Activated naive CD8-positive, alpha-beta T cell (primary cell): Measurements from ENCODE around the gene FCN1.

Experiments used
- H3K27ac Mint-ChIP-seq: one replicate; pipeline ENCODE4 v1.8.0; 2021; ENCODE audit warnings: mixed read lengths
- H3K27me3 Mint-ChIP-seq: one replicate; pipeline ENCODE4 v1.8.0; 2021; ENCODE audit warnings: mixed read lengths
- H3K36me3 Mint-ChIP-seq: one replicate; pipeline ENCODE4 v1.8.0; 2021; ENCODE audit warnings: mixed read lengths
- H3K4me1 Mint-ChIP-seq: one replicate; pipeline ENCODE4 v1.8.0; 2021; ENCODE audit warnings: low read depth, mixed read lengths
- H3K4me3 Mint-ChIP-seq: one replicate; pipeline ENCODE4 v1.8.0; 2021; ENCODE audit warnings: mild to moderate bottlenecking, mixed read lengths
- H3K9me3 Mint-ChIP-seq: one replicate; pipeline ENCODE4 v1.8.0; 2021; ENCODE audit warnings: low read depth, mixed read lengths

The FCN1 gene

DNA sequence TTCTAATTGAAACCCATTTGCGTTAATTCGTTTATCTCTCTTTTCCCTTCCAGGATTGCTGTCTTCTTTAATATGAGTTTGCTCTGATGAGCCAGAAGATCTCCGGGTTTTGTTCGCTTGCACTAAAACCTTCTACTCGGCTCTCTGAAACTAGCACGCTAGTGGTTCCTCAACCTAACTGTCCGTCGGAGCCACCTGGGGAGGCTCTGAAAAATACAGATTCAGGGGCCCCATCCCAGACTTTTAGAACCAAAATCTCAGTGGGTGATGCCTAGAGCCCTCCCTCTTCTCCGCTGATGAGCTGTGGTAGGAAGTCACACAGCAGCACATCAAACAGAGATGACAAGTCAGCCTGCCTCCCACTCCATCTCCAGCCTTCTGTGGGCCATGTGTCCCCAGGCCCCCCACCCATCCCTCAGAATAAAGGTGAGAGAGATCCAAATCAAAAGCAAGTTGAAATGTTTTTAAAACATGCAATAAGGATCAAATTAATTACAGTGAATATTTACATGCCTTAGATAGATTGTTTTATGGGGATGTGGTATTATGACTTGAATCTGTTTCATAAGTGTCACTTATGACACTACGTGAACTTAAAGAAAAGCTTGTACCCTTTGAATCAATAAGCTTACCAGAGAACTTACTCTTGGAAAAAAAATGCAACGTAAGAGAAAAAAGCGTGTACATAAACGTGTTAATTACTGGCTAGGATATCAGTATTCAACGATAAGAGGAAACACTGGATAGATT lies 20.7 kb downstream of the FCN1 start:
- Mint-ChIP-seq H3K9me3 (peaks cover 10% of the 10 kb centered on the region), H3K36me3 (peaks cover 2% of the 10 kb centered on the region), H3K4me1 (no peaks in the 10 kb centered on the region), H3K27ac (no peak overlapping the region), H3K27me3 (peaks cover 4% of the 10 kb centered on the region), H3K4me3 (no peak overlapping the region)

DNA sequence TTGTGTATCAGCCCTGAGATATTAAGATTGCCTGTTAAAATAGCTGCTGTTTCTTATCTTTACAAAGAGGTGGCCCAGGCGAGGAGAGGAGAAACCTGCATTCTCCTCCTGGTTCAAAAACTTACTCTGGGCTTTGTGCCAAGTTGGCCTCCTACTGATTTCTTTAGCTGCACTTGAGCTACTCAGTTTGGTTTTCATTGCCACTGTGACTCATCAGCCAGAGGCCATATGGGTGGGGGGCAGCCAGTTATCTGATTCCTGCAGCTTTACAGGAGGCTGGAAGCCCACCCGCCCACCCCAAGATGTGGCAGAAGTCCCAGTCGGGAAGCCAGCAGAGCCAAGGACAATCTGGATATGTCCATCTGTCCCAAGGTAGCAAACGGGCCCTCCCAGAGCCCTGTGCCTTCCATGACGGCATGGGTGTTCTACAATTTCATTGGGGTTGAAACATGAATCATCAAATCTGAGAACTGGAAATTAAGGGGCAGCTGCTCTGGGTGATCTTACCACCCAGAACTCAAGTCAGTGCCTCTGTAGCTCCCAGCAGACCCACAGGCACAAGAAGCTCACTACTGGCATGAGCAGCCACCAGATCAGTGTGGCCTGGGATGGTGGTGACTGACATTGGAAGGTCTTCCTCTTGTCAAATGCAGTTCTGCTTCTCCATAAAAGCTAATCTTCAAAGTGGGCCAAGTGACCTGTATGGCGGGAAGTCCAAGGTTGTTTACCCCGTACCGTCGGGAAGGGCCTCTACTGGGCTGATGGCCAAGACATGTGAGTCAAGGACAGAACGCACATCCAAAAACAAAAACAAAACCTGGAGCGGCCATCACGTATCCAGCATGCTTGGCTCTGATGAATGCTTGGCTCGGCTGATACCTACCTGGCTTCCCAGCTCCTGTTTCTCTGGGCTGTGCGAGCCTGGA lies 21.5 kb downstream of the FCN1 start:
- H3K27ac Mint-ChIP-seq, result no peak overlapping the region
- no peaks in the 10 kb centered on the region for H3K4me1 Mint-ChIP-seq
- peaks cover 10% of the 10 kb centered on the region for H3K9me3 Mint-ChIP-seq
- peaks cover 4% of the 10 kb centered on the region for H3K27me3 Mint-ChIP-seq
- no peak overlapping the region for H3K4me3 Mint-ChIP-seq
- peaks cover 2% of the 10 kb centered on the region for H3K36me3 Mint-ChIP-seq

DNA sequence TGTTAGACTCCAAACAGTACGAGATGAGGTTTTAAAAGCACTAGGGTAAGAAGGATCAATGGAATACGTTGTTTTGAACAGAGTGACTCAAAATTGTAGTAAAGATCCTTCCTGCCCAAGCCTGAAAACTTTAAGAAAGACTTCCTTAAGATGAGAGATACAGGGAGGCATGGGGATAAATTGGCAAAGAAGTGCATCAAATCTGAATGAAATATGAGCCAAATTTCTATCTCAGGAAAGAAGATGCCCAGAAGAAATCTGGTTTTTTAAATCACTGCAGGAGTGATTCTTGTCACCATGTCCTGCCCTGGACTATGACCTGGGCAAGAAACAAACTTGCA lies 22.2 kb downstream of the FCN1 start:
- H3K27me3 Mint-ChIP-seq, result peaks cover 7% of the 10 kb centered on the region
- no peak overlapping the region for H3K27ac Mint-ChIP-seq
- H3K9me3 Mint-ChIP-seq, result peaks cover 10% of the 10 kb centered on the region
- peaks cover 2% of the 10 kb centered on the region for H3K36me3 Mint-ChIP-seq
- H3K4me3 Mint-ChIP-seq, result no peak overlapping the region
- no peaks in the 10 kb centered on the region for H3K4me1 Mint-ChIP-seq

DNA sequence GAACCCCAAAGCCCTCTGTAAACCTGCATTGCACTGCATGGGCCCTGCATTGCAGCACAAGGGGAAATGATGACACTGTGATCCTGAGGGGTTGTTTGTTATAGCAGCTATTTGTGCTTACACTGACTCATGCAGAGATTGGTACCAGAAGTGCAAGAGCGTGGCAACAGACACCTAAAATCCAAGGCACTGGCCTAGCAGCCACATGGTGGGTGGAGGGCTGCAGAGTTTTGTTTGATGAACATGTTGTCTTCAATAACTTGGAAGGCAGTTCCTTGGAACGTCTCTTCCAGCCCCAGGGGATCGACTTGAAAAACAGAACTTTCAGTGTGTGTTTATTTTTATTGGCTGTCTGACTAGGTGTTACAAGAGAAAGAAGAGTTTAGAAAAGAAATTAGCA lies 22.6 kb downstream of the FCN1 start:
- H3K9me3 Mint-ChIP-seq, result peaks cover 10% of the 10 kb centered on the region
- peaks cover 2% of the 10 kb centered on the region for H3K36me3 Mint-ChIP-seq
- no peak overlapping the region for H3K27ac Mint-ChIP-seq
- no peaks in the 10 kb centered on the region for H3K4me1 Mint-ChIP-seq
- no peak overlapping the region for H3K4me3 Mint-ChIP-seq
- peaks cover 7% of the 10 kb centered on the region for H3K27me3 Mint-ChIP-seq

DNA sequence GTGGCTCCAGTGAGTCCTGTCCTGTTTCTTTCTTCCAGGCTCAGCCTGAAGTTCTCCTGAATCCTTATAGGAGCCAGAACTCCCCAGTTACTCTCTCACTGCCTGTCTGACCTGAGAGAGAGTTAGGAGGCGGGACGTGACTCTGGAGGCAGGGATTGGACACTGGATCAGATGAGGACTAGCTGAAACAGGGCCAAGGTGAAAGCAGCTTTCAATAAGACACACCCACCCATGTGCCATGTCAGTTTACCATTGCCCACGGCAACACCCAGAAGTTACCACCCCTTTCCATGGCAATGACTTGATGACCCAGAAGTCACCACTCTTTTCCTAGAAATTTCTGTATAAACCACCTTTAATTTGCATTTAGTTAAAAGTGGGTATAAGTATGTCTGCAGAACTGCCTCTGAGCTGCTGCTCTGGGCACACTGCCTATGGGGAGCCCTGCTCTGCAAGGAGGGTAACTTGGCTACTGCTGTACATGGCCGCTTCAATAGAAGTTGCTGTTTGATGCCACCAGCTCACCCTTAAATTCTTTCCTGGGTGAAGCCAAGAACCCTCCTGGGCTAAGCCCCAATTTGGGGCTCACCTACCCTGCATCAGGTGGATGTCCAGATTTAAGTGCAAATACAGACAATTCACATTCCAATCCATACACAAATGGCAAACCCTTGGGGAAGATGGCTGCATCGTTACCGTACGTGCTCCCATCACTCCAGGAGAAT lies 23.4 kb downstream of the FCN1 start:
- H3K36me3 Mint-ChIP-seq, result peaks cover 2% of the 10 kb centered on the region
- no peaks in the 10 kb centered on the region for H3K4me1 Mint-ChIP-seq
- no peak overlapping the region for H3K4me3 Mint-ChIP-seq
- H3K27me3 Mint-ChIP-seq, result peaks cover 7% of the 10 kb centered on the region
- H3K27ac Mint-ChIP-seq, result no peak overlapping the region
- H3K9me3 Mint-ChIP-seq, result peaks cover 7% of the 10 kb centered on the region

DNA sequence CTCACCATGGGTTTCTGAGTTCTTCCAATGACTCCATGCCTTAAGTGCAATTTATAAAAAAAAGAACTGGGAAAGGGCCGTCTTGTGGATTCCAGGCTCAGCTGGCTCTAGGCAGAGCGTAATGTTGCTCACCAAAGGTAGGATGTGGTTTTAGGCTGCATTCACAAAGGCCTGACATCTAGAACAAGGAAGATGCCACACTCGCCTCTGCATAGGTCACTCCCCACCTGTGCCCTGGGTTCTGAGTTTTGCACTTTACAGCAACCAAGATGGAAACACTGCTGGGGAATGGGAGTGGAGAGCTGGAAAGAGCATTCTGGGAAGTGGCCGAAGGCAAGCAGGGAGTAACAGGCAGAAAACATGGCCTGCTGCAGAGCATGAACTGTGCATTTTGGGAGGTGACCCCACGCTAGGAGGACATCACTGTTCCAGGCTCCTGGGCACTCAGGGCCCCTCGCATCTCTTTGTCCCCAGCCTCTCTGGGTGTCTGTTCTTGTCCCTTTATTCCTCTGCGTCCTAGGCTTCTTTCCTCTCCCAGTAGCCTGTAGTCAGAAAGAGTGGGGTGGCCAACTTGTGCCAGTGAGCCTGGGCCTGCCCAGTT lies 24.8 kb downstream of the FCN1 start:
- H3K27ac Mint-ChIP-seq, result no peak overlapping the region
- no peak overlapping the region for H3K4me3 Mint-ChIP-seq
- H3K9me3 Mint-ChIP-seq, result no peaks in the 10 kb centered on the region
- H3K36me3 Mint-ChIP-seq, result no peaks in the 10 kb centered on the region
- peaks cover 7% of the 10 kb centered on the region for H3K27me3 Mint-ChIP-seq
- no peaks in the 10 kb centered on the region for H3K4me1 Mint-ChIP-seq

DNA sequence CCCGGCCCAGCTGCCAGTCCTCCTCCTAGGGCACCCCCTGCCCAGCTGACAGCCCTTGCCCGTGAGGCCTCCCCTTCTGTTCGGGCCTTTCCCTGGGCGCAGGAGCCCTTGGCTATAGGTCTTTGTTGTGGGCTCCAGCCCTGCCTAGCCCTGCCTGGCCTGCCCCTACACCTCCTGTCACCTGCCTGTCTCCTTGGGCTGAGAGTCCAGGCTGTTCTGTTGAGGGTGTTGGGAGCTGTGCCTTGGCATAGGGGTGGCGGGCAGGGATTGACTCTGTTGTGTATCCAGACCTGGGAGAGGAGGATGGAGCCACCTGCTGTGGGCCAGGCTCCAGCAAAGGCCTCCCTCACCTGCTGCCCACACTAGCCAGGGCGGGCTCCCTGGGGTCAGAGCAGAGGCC lies 25.5 kb downstream of the FCN1 start:
- no peaks in the 10 kb centered on the region for H3K9me3 Mint-ChIP-seq
- H3K27me3 Mint-ChIP-seq, result peaks cover 6% of the 10 kb centered on the region
- H3K36me3 Mint-ChIP-seq, result no peaks in the 10 kb centered on the region
- no peak overlapping the region for H3K27ac Mint-ChIP-seq
- H3K4me1 Mint-ChIP-seq, result peaks cover 2% of the 10 kb centered on the region
- no peak overlapping the region for H3K4me3 Mint-ChIP-seq

DNA sequence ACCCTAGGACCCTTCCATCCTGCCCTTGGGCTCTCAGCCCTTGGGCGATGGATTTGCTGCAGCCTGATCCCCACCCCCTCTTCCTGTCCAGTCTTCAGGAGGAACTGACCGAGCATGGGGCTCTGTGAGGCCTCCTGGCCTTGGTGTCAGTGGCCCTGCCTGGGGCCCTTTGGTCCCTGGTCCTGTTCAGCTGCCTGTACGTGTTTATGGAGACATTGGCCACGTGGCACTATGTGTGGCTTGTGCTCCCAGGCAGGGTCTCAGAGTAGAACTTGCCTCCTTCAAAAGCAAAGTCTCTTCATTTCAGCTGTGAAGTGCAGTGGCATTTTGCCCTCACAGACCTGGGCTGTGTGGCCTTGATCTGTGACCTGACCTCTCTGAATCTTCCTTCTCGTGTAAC lies 26.0 kb downstream of the FCN1 start:
- Mint-ChIP-seq H3K36me3 (no peaks in the 10 kb centered on the region), H3K27ac (no peak overlapping the region), H3K27me3 (peaks cover 6% of the 10 kb centered on the region), H3K4me1 (peaks cover 2% of the 10 kb centered on the region), H3K4me3 (no peak overlapping the region), H3K9me3 (no peaks in the 10 kb centered on the region)

DNA sequence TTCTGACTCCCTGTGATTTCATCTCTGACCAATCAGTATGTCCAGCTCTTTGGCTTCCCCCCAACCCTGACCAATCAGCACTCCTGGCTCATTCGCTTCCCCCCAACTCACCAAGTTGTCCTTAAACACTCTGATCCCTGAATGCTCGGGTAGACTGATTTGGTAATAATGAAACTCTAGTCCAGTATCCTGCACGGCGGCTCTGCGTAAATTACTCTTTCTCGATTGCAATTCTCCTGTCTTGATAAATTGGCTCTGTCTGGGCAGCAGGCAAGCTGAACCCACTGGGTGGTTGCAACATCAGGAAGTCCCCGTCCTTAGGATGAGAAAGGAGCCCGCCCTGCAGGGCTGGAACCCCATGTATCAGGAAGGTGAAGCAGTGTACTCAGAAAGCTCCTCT lies 26.7 kb downstream of the FCN1 start:
- Mint-ChIP-seq H3K36me3 (no peaks in the 10 kb centered on the region), H3K4me3 (no peak overlapping the region), H3K9me3 (no peaks in the 10 kb centered on the region), H3K4me1 (peaks cover 2% of the 10 kb centered on the region), H3K27me3 (peaks cover 6% of the 10 kb centered on the region), H3K27ac (no peak overlapping the region)

DNA sequence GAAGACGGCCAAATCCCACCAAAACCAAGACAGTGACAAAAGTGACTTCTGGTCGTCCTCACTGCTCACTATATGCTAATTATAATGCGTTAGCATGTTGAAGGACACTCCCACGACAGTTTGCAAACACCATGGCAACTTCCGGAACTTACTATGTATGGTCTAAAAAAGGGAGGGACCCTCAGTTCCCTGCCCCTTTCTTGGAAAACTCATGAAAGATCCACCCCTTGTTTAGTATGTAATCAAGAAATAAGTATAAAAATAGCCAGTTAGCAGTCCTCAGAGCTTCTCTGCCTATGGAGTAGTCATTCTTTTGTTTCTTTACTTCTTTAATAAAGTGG lies 27.6 kb downstream of the FCN1 start:
- Mint-ChIP-seq H3K9me3 (no peaks in the 10 kb centered on the region), H3K27ac (no peak overlapping the region), H3K36me3 (no peaks in the 10 kb centered on the region), H3K4me1 (peaks cover 2% of the 10 kb centered on the region), H3K27me3 (peaks cover 6% of the 10 kb centered on the region), H3K4me3 (no peak overlapping the region)

DNA sequence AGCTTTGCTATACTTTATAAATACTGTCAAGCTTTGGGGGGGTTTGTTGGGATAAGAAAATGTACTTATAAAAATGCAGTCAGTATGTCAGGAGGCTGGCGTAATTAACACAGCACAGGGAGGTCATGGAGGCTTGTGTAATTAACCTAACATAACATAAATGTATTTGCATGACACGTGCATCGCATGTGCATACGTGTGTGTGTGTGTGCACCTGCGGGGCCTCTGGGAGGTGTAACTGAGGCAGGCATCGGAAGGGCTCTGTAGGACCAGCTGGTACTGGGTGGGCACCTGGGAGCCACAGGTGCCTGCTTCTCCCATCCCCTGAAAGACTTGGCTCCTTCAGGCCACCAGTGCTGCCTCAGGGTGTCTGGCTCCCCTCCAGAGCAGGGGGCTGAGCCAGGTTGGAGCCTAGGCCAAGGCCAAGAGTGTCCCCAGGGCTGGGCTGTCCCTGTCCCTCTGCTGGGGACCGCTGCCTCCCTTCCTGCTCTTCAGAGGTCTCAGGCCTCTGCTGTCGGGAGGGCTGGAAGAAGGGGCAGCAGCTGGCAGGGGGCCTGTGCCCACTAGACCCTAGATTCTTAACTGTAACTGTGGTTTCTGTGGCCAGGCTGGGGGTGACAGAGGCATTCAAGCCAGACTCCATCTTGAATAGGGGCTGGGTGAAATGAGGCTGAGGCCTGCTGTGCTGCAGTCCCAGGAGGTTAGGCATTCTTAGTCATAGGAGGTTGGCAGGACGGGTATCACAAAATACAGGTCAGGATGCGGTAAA lies 28.1 kb downstream of the FCN1 start:
- Mint-ChIP-seq H3K36me3 (no peaks in the 10 kb centered on the region), H3K4me1 (peaks cover 2% of the 10 kb centered on the region), H3K27me3 (peaks cover 4% of the 10 kb centered on the region), H3K4me3 (no peak overlapping the region), H3K27ac (no peak overlapping the region), H3K9me3 (no peaks in the 10 kb centered on the region)

DNA sequence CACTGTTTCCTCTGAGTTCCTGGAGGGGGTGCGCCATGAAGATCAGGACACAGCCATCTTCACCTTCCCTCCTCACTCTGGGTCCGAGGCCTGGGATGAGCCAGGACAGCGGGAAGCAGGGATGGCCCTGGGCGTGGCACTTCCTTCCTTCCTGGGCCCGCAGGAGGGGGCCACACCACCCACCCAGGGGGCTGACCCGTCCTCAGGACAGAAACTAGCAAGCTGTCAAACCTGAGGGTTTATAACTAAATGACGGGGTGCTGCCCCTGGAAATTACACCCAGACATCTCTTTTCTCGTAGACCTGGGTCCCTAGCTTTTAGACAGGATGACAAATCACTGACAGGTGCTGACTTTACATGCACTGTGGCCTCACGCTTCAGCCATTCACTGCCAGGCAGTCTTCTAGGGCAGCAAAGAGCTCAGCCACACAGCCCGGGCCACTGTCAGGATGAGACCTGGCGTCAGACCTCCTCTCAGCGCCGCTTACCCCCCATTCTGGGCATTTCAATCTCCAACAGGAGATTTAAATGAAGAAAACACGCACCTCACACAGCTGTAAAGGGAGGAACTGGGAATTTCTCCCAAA lies 29.0 kb downstream of the FCN1 start:
- Mint-ChIP-seq H3K27me3 (peaks cover 4% of the 10 kb centered on the region), H3K36me3 (no peaks in the 10 kb centered on the region), H3K27ac (no peak overlapping the region), H3K9me3 (no peaks in the 10 kb centered on the region), H3K4me1 (peaks cover 2% of the 10 kb centered on the region), H3K4me3 (no peak overlapping the region)

DNA sequence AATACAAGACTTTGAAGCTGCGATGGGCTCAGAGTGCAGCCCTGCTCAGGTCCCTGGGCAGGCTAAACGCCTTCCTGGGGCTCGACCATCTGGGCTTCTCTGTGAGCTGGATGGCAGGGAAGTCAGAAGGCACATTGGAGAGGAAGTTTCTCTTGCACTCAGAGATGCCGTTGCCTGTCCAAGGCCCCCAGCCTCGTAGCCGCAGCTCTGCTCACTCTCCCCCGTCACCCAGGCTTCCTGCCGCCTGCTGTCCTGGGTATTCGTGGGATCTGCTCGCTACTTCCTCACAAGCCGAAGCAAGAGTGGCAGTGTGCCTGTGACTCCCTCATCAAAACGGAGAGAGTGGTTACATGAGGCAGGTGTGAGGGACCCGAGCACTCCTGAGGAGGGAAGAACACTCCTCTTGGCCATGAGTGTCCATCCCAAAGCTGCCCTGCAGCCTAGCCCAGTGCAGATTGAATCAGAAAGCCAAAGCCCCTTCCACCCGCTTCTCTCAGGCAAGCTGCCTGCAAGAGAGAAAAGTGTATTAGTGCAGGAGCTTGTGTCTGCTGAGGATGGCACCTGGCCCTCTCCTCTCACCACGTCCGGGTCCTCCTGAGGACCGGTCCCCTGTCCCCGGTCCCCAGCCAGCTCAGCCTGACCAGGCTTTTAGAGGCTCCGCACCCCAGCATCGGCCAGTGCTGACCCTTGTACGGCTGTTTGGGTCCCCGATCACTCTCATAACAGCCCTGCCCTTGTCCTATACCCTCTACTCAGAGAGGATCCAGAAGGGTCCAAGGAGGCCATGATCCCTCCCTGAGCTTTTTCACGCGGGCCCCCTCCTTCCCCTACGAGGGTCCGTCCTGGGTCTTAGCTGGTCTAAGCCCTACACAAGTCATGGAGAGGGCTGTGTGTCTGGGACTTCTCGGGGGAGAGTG lies 29.8 kb downstream of the FCN1 start:
- Mint-ChIP-seq H3K9me3 (no peaks in the 10 kb centered on the region), H3K4me3 (no peak overlapping the region), H3K27me3 (peaks cover 4% of the 10 kb centered on the region), H3K27ac (no peak overlapping the region), H3K4me1 (peaks cover 2% of the 10 kb centered on the region), H3K36me3 (no peaks in the 10 kb centered on the region)
